Thoracic aorta (tissue), 2 donors: ENCODE data around the gene PDE7B. TPM values are rescaled to one million over a fixed set of nuclear protein-coding genes. Genes with fewer than 3 reads are reported as not detected.

Experiments used
- ATAC-seq: fragments of 150-250 bp; one replicate; pipeline ENCODE4 v1.8.0; 2017; ENCODE audit warnings: low read depth; ENCODE audit not compliant: insufficient number of reproducible peaks, low FRiP score
- DNase-seq: peaks from one replicate; pipeline ENCODE4 v3.0.0-alpha.2; 2020; ENCODE audit warnings: low spot score
- H3K27ac ChIP-seq, 2 donors: fragments of 200-600 bp; sonication (generic); 1 replicate in 1 of 2; 2 replicates in 1 of 2; pipeline ENCODE4 v1.5.1; 2016; ENCODE audit warnings: mild to moderate bottlenecking in 2 of 2, moderate library complexity in 2 of 2
- H3K27me3 ChIP-seq: fragments of 200-600 bp; sonication (generic); replicated peaks from 2 replicates; pipeline ENCODE4 v1.6.0; 2016; ENCODE audit warnings: mild to moderate bottlenecking; ENCODE audit not compliant: insufficient read depth
- H3K36me3 ChIP-seq: fragments of 200-600 bp; sonication (generic); one replicate; pipeline ENCODE4 v1.5.1; 2016
- H3K4me1 ChIP-seq, 2 donors: fragments of 200-600 bp; sonication (generic); 1 replicate in 1 of 2; 2 replicates in 1 of 2; pipeline versions ENCODE4 v1.5.1 to v1.6.0; 2016; ENCODE audit warnings: low read depth in 2 of 2, mild to moderate bottlenecking in 1 of 2; ENCODE audit not compliant: control insufficient read depth in 1 of 2
- H3K4me3 ChIP-seq: fragments of 200-600 bp; sonication (generic); 2 replicates; pipeline ENCODE4 v1.5.1; 2016; ENCODE audit warnings: mild to moderate bottlenecking
- H3K9me3 ChIP-seq: fragments of 200-600 bp; sonication (generic); 2 replicates; pipeline ENCODE4 v1.5.1; 2016
- total RNA-seq, 2 donors: library from RNA; depleted of rRNA; stranded (reverse); fragments of >200 nt; gene quantifications; one replicate each; pipeline versions ENCODE4 v1.1.0 to v1.2.3, GENCODE V29; 2016
- TF ChIP-seq, protein P1 (sequence below): fragments of 200-600 bp; sonication (generic); IDR thresholded peaks from one replicate; pipeline ENCODE4 v1.5.1; 2019; ENCODE audit warnings: antibody characterized with exemption

Gene PDE7B
- total RNA-seq, 2 donors from 2014 or later: 2.6 to 13.2 TPM

- no peak for DNase-seq
- Histone ChIP-seq H3K27ac (no peak overlapping the region), H3K4me3 (no peak overlapping the region), H3K9me3 (no peaks in the 10 kb centered on the region), H3K36me3 (no peaks in the 10 kb centered on the region), H3K27me3 (no peaks in the 10 kb centered on the region), H3K4me1 (no peaks in the 10 kb centered on the region)
- no peak for ATAC-seq
- TF ChIP-seq, protein P1, sequence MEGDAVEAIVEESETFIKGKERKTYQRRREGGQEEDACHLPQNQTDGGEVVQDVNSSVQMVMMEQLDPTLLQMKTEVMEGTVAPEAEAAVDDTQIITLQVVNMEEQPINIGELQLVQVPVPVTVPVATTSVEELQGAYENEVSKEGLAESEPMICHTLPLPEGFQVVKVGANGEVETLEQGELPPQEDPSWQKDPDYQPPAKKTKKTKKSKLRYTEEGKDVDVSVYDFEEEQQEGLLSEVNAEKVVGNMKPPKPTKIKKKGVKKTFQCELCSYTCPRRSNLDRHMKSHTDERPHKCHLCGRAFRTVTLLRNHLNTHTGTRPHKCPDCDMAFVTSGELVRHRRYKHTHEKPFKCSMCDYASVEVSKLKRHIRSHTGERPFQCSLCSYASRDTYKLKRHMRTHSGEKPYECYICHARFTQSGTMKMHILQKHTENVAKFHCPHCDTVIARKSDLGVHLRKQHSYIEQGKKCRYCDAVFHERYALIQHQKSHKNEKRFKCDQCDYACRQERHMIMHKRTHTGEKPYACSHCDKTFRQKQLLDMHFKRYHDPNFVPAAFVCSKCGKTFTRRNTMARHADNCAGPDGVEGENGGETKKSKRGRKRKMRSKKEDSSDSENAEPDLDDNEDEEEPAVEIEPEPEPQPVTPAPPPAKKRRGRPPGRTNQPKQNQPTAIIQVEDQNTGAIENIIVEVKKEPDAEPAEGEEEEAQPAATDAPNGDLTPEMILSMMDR: no peak
These were observed 20.4 kb downstream of the PDE7B start for GRCh38 chr6:135871878-135872277.

DNA sequence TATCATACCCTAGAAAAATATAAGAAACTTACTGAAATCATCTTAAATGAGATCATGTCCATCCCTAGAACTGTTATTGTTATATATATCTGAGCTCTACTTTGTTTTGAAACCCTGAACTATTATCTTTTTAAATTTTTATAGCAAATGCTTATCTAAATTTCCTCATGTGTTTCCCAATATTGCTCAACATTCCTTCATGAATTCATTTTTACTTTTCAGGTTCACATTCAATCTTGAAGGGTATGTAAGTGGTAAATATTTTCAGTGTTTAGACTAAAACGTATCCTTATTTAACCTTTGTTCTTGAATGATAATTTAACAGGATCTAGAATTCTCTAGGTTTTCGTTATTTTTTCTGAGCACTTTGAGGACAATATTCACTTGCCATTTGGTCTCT is 23.9 kb downstream of the PDE7B start:
- no peak overlapping the region for H3K4me3 ChIP-seq
- DNase-seq: no peak
- no peaks in the 10 kb centered on the region for H3K36me3 ChIP-seq
- H3K27me3 ChIP-seq: no peaks in the 10 kb centered on the region
- TF ChIP-seq, protein P1: no peak
- no peak overlapping the region for H3K27ac ChIP-seq
- H3K9me3 ChIP-seq: no peaks in the 10 kb centered on the region
- no peak for ATAC-seq
- no peaks in the 10 kb centered on the region for H3K4me1 ChIP-seq

DNA sequence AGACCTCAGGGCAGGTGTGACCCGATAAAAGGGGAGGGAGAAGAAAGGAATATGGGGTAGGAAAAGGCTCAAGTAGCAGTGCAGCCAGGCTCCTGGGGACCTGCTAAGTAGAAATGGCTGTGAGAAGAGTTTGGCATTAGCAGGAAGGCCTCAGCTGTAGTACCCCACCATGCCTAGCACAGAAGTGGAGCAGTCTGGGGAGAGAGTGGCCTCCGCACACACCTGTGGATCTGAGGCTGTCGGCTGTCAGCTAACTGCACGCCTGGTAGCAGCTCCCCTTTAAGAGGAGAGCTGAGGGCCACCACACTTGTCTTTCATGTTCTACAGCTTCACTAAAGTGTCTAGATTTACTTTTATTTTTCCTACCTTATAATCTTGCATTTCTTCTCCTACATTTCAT is 24.6 kb downstream of the PDE7B start:
- H3K36me3 ChIP-seq: no peaks in the 10 kb centered on the region
- DNase-seq (no peak), ATAC-seq (no peak)
- no peaks in the 10 kb centered on the region for H3K4me1 ChIP-seq
- TF ChIP-seq, protein P1: no peak
- no peaks in the 10 kb centered on the region for H3K9me3 ChIP-seq
- H3K27ac ChIP-seq: no peak overlapping the region
- H3K27me3 ChIP-seq: no peaks in the 10 kb centered on the region
- no peak overlapping the region for H3K4me3 ChIP-seq

GRCh38 chr6:135877666-135878065 is 26.2 kb downstream of the PDE7B start:
- Histone ChIP-seq H3K27ac (no peak overlapping the region), H3K27me3 (no peaks in the 10 kb centered on the region), H3K4me3 (no peak overlapping the region), H3K9me3 (no peaks in the 10 kb centered on the region), H3K36me3 (no peaks in the 10 kb centered on the region), H3K4me1 (no peaks in the 10 kb centered on the region)
- TF ChIP-seq, protein P1: no peak
- no peak for ATAC-seq
- DNase-seq: no peak

DNA sequence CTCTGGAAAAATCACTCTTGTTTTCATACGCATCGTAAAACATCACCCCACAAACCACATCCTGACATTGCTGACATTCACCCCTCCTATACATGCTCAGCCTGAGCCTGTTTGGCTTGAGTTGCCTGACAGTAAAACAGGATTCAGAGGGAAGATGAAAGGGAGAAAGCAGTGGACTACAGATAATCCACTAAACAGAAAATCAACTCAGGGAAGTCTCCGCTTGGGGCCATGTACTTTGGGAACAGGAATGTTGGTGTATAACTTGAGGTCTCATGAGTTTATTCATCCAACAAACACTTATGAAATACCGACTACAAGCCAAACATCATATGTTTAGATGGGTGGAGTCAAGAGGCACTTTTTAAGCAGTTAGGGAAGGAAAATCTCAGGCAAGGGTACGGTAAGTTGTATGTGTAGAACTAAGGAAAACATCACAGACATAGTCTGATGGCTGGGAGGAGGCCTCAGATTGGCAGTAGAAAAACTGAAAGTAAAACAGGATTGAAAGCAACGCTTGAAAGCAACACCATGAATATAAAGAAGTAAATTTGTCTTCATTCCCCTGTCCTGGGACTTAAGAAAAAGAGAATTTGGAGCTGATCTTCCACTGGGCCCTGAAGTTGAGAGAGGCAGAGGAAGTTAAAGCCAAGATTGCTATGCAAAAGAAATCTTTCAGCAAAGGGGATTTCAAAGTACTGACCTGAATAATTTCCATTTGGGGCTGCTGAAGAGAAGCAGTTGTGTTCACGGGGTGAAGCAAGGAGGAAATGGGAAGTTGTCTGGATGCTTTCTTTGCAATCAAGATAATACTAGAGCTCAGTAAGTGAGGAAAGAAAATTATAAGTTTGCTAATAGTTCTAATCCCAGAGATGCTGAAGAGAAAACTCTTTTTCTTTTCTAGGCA is 28.8 kb downstream of the PDE7B start:
- TF ChIP-seq, protein P1: no peak
- H3K4me1 ChIP-seq: no peaks in the 10 kb centered on the region
- no peaks in the 10 kb centered on the region for H3K27me3 ChIP-seq
- DNase-seq (no peak), ATAC-seq (no peak)
- no peaks in the 10 kb centered on the region for H3K36me3 ChIP-seq
- H3K27ac ChIP-seq: no peak overlapping the region
- peak overlapping the region; percentile 37 for H3K4me3 ChIP-seq
- no peaks in the 10 kb centered on the region for H3K9me3 ChIP-seq
